Adrenal gland (tissue), 5 donors: ENCODE data around the gene IMPA2.

Experiments
- POLR2A ChIP-seq, 2 donors: fragments of 450-650 bp; IDR thresholded peaks; one replicate each; pipeline ENCODE4 v1.6.1; 2017; ENCODE audit warnings: antibody characterized with exemption in 2 of 2, mild to moderate bottlenecking in 2 of 2, moderate library complexity in 1 of 2
- TF ChIP-seq, protein P1 (sequence below), 6 experiments: fragments of 450-650 bp in 4 of 6; fragments of 200-600 bp in 2 of 6; sonication (generic) in 1 of 6; IDR thresholded peaks; 1 replicate in 5 of 6; 2 replicates in 1 of 6; pipeline versions ENCODE4 v1.5.1 to v1.8.0; 2016 to 2021; ENCODE audit warnings: antibody characterized with exemption in 6 of 6, mild to moderate bottlenecking in 2 of 6, moderate library complexity in 1 of 6
- donor health status: DM: no; HTN: no; CAD: no.

- TF ChIP-seq, protein P1, sequence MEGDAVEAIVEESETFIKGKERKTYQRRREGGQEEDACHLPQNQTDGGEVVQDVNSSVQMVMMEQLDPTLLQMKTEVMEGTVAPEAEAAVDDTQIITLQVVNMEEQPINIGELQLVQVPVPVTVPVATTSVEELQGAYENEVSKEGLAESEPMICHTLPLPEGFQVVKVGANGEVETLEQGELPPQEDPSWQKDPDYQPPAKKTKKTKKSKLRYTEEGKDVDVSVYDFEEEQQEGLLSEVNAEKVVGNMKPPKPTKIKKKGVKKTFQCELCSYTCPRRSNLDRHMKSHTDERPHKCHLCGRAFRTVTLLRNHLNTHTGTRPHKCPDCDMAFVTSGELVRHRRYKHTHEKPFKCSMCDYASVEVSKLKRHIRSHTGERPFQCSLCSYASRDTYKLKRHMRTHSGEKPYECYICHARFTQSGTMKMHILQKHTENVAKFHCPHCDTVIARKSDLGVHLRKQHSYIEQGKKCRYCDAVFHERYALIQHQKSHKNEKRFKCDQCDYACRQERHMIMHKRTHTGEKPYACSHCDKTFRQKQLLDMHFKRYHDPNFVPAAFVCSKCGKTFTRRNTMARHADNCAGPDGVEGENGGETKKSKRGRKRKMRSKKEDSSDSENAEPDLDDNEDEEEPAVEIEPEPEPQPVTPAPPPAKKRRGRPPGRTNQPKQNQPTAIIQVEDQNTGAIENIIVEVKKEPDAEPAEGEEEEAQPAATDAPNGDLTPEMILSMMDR (IDR thresholded peaks at IDR 0.05): no peak
- TF ChIP-seq POLR2A (IDR thresholded peaks at IDR 0.05): no peak
Observed at GRCh38 chr18:12036201-12036751, 55.0 kb downstream of the IMPA2 start.
